Ovary (tissue), 9 donors: ENCODE results near the gene HABP2. TPM values are rescaled to one million over a fixed set of nuclear protein-coding genes. Genes with fewer than 3 reads are reported as not detected.
A peak's percentile ranks its signal among the peaks of the same experiment; 100 is the strongest.

ENCODE experiments used
- DNase-seq, 5 donors: peaks; one replicate each; pipeline ENCODE4 v3.0.0-alpha.2; 2019 to 2020
- H3K27ac ChIP-seq, 2 donors: fragments of 200-600 bp; one replicate each; pipeline versions ENCODE4 v1.5.1 to v1.8.0; 2019 to 2022
- H3K27me3 ChIP-seq: fragments of 200-600 bp; one replicate; pipeline ENCODE4 v1.8.0; 2022
- H3K36me3 ChIP-seq: fragments of 200-600 bp; sonication (generic); one replicate; pipeline ENCODE4 v1.5.1; 2019
- H3K4me1 ChIP-seq: one replicate; pipeline ENCODE4 v1.8.1; 2013; ENCODE audit warnings: mild to moderate bottlenecking, moderate library complexity; ENCODE audit not compliant: insufficient read depth
- H3K4me3 ChIP-seq: fragments of 200-600 bp; sonication (generic); one replicate; pipeline ENCODE4 v1.5.1; 2017
- H3K9me3 ChIP-seq, 2 donors: fragments of 200-600 bp in 1 of 2; sonication (generic) in 1 of 2; one replicate each; pipeline versions ENCODE4 v1.5.1 to v1.8.1; 2013 to 2019; ENCODE audit warnings: mild to moderate bottlenecking in 1 of 2, moderate library complexity in 1 of 2
- EP300 ChIP-seq: sonication (generic); formaldehyde crosslinking; IDR thresholded peaks from one replicate; pipeline ENCODE4 v1.6.1; 2017; ENCODE audit warnings: antibody characterized with exemption
- POLR2A ChIP-seq: fragments of 450-650 bp; IDR thresholded peaks from one replicate; pipeline ENCODE4 v1.6.1; 2017; ENCODE audit warnings: antibody characterized with exemption, mild to moderate bottlenecking, moderate library complexity
- WGBS, 3 donors: extraction: QIAGEN DNeasy Blood & Tissue Kit in 1 of 3; methylation state at CpG; one replicate each; pipeline versions ENCODE4 v1.1.5 to v1.1.7; 2013 to 2017; 5-methylcytosine and 5-hydroxymethylcytosine counted together
- intact Hi-C, 4 donors: fragments of 100-400 bp; cut with DNase I; formaldehyde crosslinking; loops; one replicate each; pipeline versions ENCODE4 v1.11.0 to v1.15.1; 2022 to 2023
- polyA plus RNA-seq, 2 donors: library from polyadenylated mRNA; stranded (reverse); fragments of 200-250 nt in 1 of 2; fragments of 350-450 nt in 1 of 2; fragmentation: Illumina TruSeq in 1 of 2; extraction: RNeasy Lipid Tissue Mini Kit (QIAGEN cat#74804) in 1 of 2; gene quantifications; one replicate each; pipeline ENCODE4 v1.2.3, GENCODE V29; 2013 to 2014
- total RNA-seq, 7 donors: library from RNA; depleted of rRNA in 2 of 7; stranded (reverse); fragments of >200 nt in 2 of 7; fragmentation: NEBNext Ultra II Directional in 3 of 7; extraction: Animal tissue kit (Norgen Biotek cat#: 25700) in 3 of 7; gene quantifications; one replicate each; pipeline versions ENCODE4 v1.1.0 to v1.2.4, GENCODE V29; 2016 to 2023
- TF ChIP-seq, protein P1 (sequence below), 3 donors: fragments of 450-650 bp in 2 of 3; fragments of 200-600 bp in 1 of 3; IDR thresholded peaks; one replicate each; pipeline versions ENCODE4 v1.5.1 to v1.8.0; 2016 to 2022; ENCODE audit warnings: antibody characterized with exemption in 3 of 3, mild to moderate bottlenecking in 1 of 3
- donor health status: DM: no; HTN: no; CAD: no; lungs with moderate emphysema.
- donor health status: DM: no; HTN: no; CAD: no.
- donor health status: Bipolar disorder and iron deficiency.
- donor health status: DM: yes; HTN: yes; CAD: no.
- donor health status: DM: no; HTN: no; CAD: no.
- donor health status: DM: yes; HTN: yes; CAD: no.

Gene HABP2
- total and polyA plus RNA-seq, 9 donors = 0.07 to 2.3 (median 0.19) TPM; not detected in 3

DNA sequence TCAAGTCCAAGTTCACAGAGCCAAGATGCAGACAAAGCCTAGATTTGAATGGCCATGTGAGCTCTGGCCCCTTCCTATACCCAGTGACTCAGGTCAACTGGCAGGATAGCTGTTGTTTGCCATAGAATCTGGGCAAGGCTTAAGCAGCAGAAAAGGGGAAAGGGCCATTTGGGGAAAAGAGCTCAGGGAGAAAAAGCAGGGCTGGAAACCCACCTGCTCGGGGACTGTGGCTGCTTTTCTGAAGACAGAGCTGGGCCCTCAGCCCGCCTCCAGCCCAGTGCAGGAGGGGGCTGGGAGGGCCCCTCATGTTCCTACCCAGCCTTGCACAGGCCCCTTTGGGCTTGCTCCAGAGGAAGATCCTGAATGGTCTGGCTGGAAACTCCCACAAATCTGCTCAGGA is 32.6 kb upstream of the HABP2 start:
- Histone ChIP-seq H3K36me3 (no peaks in the 10 kb centered on the region), H3K27me3 (no peaks in the 10 kb centered on the region), H3K4me1 (peaks cover 5% of the 10 kb centered on the region), H3K9me3 (no peaks in the 10 kb centered on the region), H3K27ac (no peak overlapping the region), H3K4me3 (no peak overlapping the region)
- TF ChIP-seq POLR2A = no peak
- no peak for TF ChIP-seq EP300
- TF ChIP-seq, protein P1, sequence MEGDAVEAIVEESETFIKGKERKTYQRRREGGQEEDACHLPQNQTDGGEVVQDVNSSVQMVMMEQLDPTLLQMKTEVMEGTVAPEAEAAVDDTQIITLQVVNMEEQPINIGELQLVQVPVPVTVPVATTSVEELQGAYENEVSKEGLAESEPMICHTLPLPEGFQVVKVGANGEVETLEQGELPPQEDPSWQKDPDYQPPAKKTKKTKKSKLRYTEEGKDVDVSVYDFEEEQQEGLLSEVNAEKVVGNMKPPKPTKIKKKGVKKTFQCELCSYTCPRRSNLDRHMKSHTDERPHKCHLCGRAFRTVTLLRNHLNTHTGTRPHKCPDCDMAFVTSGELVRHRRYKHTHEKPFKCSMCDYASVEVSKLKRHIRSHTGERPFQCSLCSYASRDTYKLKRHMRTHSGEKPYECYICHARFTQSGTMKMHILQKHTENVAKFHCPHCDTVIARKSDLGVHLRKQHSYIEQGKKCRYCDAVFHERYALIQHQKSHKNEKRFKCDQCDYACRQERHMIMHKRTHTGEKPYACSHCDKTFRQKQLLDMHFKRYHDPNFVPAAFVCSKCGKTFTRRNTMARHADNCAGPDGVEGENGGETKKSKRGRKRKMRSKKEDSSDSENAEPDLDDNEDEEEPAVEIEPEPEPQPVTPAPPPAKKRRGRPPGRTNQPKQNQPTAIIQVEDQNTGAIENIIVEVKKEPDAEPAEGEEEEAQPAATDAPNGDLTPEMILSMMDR (IDR thresholded peaks at IDR 0.05) = no peak
- DNase-seq = no peak
- 89 to 96% (median 92%) methylated on average over 2 of the region's 2 CpGs for WGBS, 3 donors
- intact Hi-C loops = loop anchor here in 1 of 4 donors (10.0 kb wide), 1 partner anchor 125 kb away; no protein-coding TSS in a partner anchor

DNA sequence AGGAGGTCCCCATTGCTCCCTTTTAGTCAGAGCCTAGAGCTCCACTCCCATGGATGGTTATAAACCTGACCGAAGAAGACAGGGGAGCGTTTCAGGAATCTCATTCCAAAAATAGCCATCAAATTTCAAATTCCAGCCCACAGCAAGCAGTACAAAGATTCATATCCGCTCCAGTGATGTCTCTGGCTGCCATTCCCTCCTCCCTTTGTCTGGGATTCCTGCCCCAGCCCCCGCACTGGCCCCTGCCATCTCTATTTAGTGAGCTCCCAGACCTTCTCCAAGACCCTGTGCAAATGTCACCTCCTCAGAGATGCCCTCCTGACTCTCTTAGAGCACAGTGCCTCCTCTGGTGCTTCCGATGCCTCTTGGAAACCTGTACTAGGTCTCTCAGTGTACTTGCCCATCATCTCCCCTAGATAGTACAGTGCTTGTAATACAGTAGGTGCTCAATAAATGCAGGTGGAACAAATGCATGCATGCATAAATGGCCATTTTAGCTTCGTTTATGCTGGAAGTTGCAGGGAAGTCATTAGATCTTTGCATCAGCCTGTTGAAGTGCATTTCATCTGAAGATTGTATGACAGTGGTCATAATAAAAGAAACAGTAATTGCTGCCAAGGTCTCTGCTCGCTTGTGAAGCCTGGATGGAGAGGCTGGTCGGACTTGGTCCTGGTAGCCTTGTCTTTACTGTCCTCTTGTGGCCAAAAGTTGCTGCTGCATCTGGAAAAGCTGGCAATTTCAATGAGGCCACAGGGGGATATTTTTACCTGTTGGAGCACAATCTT is 32.0 kb upstream of the HABP2 start:
- Histone ChIP-seq H3K4me3 (no peak overlapping the region), H3K36me3 (no peaks in the 10 kb centered on the region), H3K9me3 (no peaks in the 10 kb centered on the region), H3K27me3 (no peaks in the 10 kb centered on the region), H3K4me1 (peaks cover 5% of the 10 kb centered on the region), H3K27ac (no peak overlapping the region)
- 18 to 25% (median 23%) methylated on average over 8 of the region's 8 CpGs for WGBS, 3 donors
- intact Hi-C loops = loop anchor here in 1 of 4 donors (10.0 kb wide), 1 partner anchor 126 kb away; no protein-coding TSS in a partner anchor
- TF ChIP-seq, protein P1 (IDR thresholded peaks at IDR 0.05) = peak; percentile 86 to 96 (median 96)
- no peak for TF ChIP-seq POLR2A
- peak; percentile 61 to 75 (median 69) for DNase-seq

DNA sequence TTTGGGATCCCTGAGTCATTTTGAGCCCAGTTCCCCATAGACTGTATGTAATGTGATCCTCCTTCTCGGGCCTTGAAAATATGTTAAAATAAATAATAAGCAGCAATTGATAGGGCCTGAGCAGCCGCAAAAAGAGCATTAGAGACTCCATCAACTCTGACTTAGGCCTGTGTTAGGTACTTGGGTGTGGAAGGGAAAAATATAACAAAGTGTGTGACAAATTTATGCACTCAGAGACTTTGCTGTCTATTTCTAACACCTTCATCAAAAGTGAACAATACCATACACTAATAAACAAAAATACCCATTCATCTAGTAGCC is 31.4 kb upstream of the HABP2 start:
- no peak for DNase-seq
- TF ChIP-seq, protein P1 (IDR thresholded peaks at IDR 0.05) = peak in 1 of 3 donors; percentile 1
- no peak for TF ChIP-seq POLR2A
- H3K4me1 ChIP-seq = peaks cover 3% of the 10 kb centered on the region
- 45 to 49% (median 48%) methylated on average over 2 of the region's 2 CpGs for WGBS, 3 donors
- H3K27me3 ChIP-seq = no peaks in the 10 kb centered on the region
- intact Hi-C loops = loop anchor here in 1 of 4 donors (10.0 kb wide), 1 partner anchor 127 kb away; no protein-coding TSS in a partner anchor
- H3K36me3 ChIP-seq = no peaks in the 10 kb centered on the region
- no peak overlapping the region for H3K27ac ChIP-seq
- H3K4me3 ChIP-seq = no peak overlapping the region
- no peaks in the 10 kb centered on the region for H3K9me3 ChIP-seq

- no peaks in the 10 kb centered on the region for H3K36me3 ChIP-seq
- TF ChIP-seq, protein P1 (IDR thresholded peaks at IDR 0.05) = no peak
- TF ChIP-seq EP300 = no peak
- TF ChIP-seq POLR2A = no peak
- H3K9me3 ChIP-seq = no peaks in the 10 kb centered on the region
- H3K4me1 ChIP-seq = peaks cover 5% of the 10 kb centered on the region
- intact Hi-C loops = loop anchor here in 1 of 4 donors (10.0 kb wide), 1 partner anchor 128 kb away; no protein-coding TSS in a partner anchor
- H3K27me3 ChIP-seq = no peaks in the 10 kb centered on the region
- DNase-seq = no peak
- no peak overlapping the region for H3K27ac ChIP-seq
- 93 to 96% (median 94%) methylated on average over 4 of the region's 4 CpGs for WGBS, 3 donors
- no peak overlapping the region for H3K4me3 ChIP-seq
Measured at GRCh38 chr10:113522460-113522859, 30.4 kb upstream of the HABP2 start.
